ENCODE data around the gene RANBP9. TPM values are rescaled to one million over a fixed set of nuclear protein-coding genes. Genes with fewer than 3 reads are reported as not detected.

Gene RANBP9
- total and polyA plus RNA-seq, 4 donors = 5.8 to 25.2 (median 14.1) TPM

DNA sequence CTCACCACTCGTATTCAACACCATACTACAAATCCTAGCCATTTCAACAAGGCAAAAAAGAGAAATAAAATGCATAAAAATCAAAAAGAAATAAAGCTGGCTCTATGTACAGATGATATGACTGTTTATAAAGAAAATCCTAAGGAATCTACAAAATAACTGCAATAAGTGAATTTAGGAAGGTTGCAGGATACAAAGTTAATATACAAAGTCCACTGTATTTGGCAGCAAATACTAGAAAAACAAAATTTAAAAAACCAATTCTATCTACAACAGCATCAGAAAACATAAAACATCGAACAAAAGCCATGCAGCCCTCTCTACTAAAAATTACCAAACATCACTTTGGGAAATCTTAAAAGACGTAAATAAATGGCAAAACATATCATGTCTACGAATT, 47.6 kb downstream of the RANBP9 start:
- no peak for DNase-seq (ENCODE audit: low spot score)
- whole genome bisulfite sequencing = 51% methylated on average over 4 of the region's 4 CpGs
- Histone ChIP-seq H3K9me3 (ENCODE audit: control insufficient read depth in 4 of 4, low read length in 3 of 4) (no peaks in the 10 kb centered on the region), H3K4me3 (ENCODE audit: low read depth in 1 of 3, low read length in 3 of 3) (no peak overlapping the region), H3K27me3 (ENCODE audit: control insufficient read depth in 4 of 4, insufficient read depth in 4 of 4, low read length in 3 of 4) (no peaks in the 10 kb centered on the region), H3K36me3 (ENCODE audit: control insufficient read depth in 4 of 4, insufficient read depth in 3 of 4, low read depth in 1 of 4, low read length in 3 of 4) (no peaks in the 10 kb centered on the region), H3K27ac (ENCODE audit: low read depth in 1 of 2, low read length in 2 of 2) (no peak overlapping the region), H3K9ac (ENCODE audit: low read depth in 1 of 2, low read length in 2 of 2) (no peak overlapping the region), H3K4me1 (ENCODE audit: control insufficient read depth in 4 of 4, insufficient read depth in 4 of 4, low read length in 3 of 4) (peaks cover 3 to 21% (median 13%) of the 10 kb centered on the region in 4 donors)
- TF ChIP-seq HNF4A (conservative IDR thresholded peaks at IDR 0.05) = peak; percentile 50 to 51
- TF ChIP-seq FOXA1 (IDR thresholded peaks at IDR 0.05) = no peak
- TF ChIP-seq GABPA (IDR thresholded peaks at IDR 0.05 in 1 of 2, conservative IDR thresholded peaks at IDR 0.05 in 1 of 2) = no peak

DNA sequence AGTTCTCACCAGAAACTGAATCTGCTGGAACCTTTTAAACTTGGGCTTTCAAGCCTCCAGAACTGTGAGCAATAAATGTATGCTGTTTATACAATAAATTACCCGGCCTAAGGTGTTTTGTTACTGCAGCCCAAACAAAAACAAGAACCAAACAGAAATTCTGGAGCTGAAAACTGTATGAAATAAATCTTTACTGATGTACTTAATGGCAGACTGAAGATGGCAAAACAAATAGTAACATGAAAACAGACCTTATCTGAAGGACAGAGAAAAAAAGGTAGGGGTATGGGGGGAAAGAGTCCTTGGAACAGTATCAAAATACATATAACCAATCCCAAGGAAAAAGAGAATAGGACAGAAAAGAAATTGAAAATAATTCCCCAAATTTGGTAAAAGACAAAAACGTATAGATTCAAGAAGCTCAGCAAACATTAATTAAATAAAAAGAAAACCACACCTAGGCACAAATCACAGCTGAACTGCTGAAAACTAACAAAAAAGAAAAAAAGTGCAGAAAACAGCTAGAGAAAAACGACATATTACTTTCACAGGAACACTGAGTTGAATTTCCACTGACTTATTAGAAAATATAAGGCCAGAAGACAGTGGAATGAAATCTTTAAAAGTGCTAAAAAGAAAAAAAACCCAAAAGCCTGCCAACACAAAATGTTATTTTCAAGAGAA, 48.8 kb downstream of the RANBP9 start:
- Histone ChIP-seq H3K4me3 (ENCODE audit: low read depth in 1 of 3, low read length in 3 of 3) (no peak overlapping the region), H3K9me3 (ENCODE audit: control insufficient read depth in 4 of 4, low read length in 3 of 4) (peaks cover 0 to 1% (median 0%) of the 10 kb centered on the region in 4 donors), H3K27ac (ENCODE audit: low read depth in 1 of 2, low read length in 2 of 2) (no peak overlapping the region), H3K4me1 (ENCODE audit: control insufficient read depth in 4 of 4, insufficient read depth in 4 of 4, low read length in 3 of 4) (peaks cover 3 to 18% (median 13%) of the 10 kb centered on the region in 4 donors), H3K36me3 (ENCODE audit: control insufficient read depth in 4 of 4, insufficient read depth in 3 of 4, low read depth in 1 of 4, low read length in 3 of 4) (no peaks in the 10 kb centered on the region), H3K27me3 (ENCODE audit: control insufficient read depth in 4 of 4, insufficient read depth in 4 of 4, low read length in 3 of 4) (no peaks in the 10 kb centered on the region), H3K9ac (ENCODE audit: low read depth in 1 of 2, low read length in 2 of 2) (no peak overlapping the region)
- TF ChIP-seq YY1 (IDR thresholded peaks at IDR 0.05) = no peak
- no peak for TF ChIP-seq HNF4A (conservative IDR thresholded peaks at IDR 0.05)
- TF ChIP-seq, protein P1, sequence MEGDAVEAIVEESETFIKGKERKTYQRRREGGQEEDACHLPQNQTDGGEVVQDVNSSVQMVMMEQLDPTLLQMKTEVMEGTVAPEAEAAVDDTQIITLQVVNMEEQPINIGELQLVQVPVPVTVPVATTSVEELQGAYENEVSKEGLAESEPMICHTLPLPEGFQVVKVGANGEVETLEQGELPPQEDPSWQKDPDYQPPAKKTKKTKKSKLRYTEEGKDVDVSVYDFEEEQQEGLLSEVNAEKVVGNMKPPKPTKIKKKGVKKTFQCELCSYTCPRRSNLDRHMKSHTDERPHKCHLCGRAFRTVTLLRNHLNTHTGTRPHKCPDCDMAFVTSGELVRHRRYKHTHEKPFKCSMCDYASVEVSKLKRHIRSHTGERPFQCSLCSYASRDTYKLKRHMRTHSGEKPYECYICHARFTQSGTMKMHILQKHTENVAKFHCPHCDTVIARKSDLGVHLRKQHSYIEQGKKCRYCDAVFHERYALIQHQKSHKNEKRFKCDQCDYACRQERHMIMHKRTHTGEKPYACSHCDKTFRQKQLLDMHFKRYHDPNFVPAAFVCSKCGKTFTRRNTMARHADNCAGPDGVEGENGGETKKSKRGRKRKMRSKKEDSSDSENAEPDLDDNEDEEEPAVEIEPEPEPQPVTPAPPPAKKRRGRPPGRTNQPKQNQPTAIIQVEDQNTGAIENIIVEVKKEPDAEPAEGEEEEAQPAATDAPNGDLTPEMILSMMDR (IDR thresholded peaks at IDR 0.05; ENCODE audit: low read depth, low read length, missing input control) = no peak
- no peak for TF ChIP-seq RAD21 (IDR thresholded peaks at IDR 0.05)
- TF ChIP-seq JUND (IDR thresholded peaks at IDR 0.05) = no peak
- no peak for TF ChIP-seq GABPA (IDR thresholded peaks at IDR 0.05 in 1 of 2, conservative IDR thresholded peaks at IDR 0.05 in 1 of 2)
- TF ChIP-seq FOXA1 (IDR thresholded peaks at IDR 0.05) = no peak
- TF ChIP-seq, protein P2, sequence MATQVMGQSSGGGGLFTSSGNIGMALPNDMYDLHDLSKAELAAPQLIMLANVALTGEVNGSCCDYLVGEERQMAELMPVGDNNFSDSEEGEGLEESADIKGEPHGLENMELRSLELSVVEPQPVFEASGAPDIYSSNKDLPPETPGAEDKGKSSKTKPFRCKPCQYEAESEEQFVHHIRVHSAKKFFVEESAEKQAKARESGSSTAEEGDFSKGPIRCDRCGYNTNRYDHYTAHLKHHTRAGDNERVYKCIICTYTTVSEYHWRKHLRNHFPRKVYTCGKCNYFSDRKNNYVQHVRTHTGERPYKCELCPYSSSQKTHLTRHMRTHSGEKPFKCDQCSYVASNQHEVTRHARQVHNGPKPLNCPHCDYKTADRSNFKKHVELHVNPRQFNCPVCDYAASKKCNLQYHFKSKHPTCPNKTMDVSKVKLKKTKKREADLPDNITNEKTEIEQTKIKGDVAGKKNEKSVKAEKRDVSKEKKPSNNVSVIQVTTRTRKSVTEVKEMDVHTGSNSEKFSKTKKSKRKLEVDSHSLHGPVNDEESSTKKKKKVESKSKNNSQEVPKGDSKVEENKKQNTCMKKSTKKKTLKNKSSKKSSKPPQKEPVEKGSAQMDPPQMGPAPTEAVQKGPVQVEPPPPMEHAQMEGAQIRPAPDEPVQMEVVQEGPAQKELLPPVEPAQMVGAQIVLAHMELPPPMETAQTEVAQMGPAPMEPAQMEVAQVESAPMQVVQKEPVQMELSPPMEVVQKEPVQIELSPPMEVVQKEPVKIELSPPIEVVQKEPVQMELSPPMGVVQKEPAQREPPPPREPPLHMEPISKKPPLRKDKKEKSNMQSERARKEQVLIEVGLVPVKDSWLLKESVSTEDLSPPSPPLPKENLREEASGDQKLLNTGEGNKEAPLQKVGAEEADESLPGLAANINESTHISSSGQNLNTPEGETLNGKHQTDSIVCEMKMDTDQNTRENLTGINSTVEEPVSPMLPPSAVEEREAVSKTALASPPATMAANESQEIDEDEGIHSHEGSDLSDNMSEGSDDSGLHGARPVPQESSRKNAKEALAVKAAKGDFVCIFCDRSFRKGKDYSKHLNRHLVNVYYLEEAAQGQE (IDR thresholded peaks at IDR 0.05) = no peak
- TF ChIP-seq, protein P3, sequence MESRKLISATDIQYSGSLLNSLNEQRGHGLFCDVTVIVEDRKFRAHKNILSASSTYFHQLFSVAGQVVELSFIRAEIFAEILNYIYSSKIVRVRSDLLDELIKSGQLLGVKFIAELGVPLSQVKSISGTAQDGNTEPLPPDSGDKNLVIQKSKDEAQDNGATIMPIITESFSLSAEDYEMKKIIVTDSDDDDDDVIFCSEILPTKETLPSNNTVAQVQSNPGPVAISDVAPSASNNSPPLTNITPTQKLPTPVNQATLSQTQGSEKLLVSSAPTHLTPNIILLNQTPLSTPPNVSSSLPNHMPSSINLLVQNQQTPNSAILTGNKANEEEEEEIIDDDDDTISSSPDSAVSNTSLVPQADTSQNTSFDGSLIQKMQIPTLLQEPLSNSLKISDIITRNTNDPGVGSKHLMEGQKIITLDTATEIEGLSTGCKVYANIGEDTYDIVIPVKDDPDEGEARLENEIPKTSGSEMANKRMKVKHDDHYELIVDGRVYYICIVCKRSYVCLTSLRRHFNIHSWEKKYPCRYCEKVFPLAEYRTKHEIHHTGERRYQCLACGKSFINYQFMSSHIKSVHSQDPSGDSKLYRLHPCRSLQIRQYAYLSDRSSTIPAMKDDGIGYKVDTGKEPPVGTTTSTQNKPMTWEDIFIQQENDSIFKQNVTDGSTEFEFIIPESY (IDR thresholded peaks at IDR 0.05) = no peak
- no peak for TF ChIP-seq EGR1 (IDR thresholded peaks at IDR 0.05; ENCODE audit: low read depth in 2 of 2)
- no peak for TF ChIP-seq RXRA (IDR thresholded peaks at IDR 0.05)
- TF ChIP-seq TAF1 (conservative IDR thresholded peaks at IDR 0.05) = no peak
- TF ChIP-seq, protein P4, sequence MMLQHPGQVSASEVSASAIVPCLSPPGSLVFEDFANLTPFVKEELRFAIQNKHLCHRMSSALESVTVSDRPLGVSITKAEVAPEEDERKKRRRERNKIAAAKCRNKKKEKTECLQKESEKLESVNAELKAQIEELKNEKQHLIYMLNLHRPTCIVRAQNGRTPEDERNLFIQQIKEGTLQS (IDR thresholded peaks at IDR 0.05) = no peak
- TF ChIP-seq HNF4G (IDR thresholded peaks at IDR 0.05) = no peak
- TF ChIP-seq, protein P5, sequence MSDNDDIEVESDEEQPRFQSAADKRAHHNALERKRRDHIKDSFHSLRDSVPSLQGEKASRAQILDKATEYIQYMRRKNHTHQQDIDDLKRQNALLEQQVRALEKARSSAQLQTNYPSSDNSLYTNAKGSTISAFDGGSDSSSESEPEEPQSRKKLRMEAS (IDR thresholded peaks at IDR 0.05) = no peak
- TF ChIP-seq FOXA2 (IDR thresholded peaks at IDR 0.05) = no peak
- WGBS = 79% methylated on average over 3 of the region's 3 CpGs
- DNase-seq (ENCODE audit: low spot score) = no peak

All from liver (tissue), 9 donors.